Neural cell (in vitro differentiated cells): ENCODE results near the gene CDH7. TPM values are rescaled to one million over a fixed set of nuclear protein-coding genes. Genes with fewer than 3 reads are reported as not detected.

ENCODE experiments used
- H2AFZ ChIP-seq: fragments of 200-600, 300-800 bp; sonication (generic), shearing (Covaris generic); 2 replicates; pipeline ENCODE4 v1.6.0; 2014; ENCODE audit warnings: low read depth, mild to moderate bottlenecking, antibody characterized with exemption, low read length, moderate library complexity
- H3F3A ChIP-seq: fragments of 200-600 bp; shearing (Covaris generic); 2 replicates; pipeline ENCODE4 v1.6.1; 2016; ENCODE audit warnings: mild to moderate bottlenecking, moderate library complexity, mixed read lengths, antibody characterized with exemption, low read length; ENCODE audit not compliant: insufficient read depth, poor library complexity, severe bottlenecking
- H3K27ac ChIP-seq: fragments of 200-600, 300-800 bp; sonication (generic), shearing (Covaris generic); 2 replicates; pipeline ENCODE4 v1.5.1; 2014; ENCODE audit warnings: mild to moderate bottlenecking, low read length, moderate library complexity
- H3K27me3 ChIP-seq: fragments of 300-800, 200-600 bp; sonication (generic), shearing (Covaris generic); 2 replicates; pipeline ENCODE4 v1.6.0; 2014; ENCODE audit warnings: mild to moderate bottlenecking, low read depth, low read length, moderate library complexity; ENCODE audit not compliant: insufficient read depth
- H3K36me3 ChIP-seq: fragments of 300-800, 200-600 bp; sonication (generic), shearing (Covaris generic); 2 replicates; pipeline ENCODE4 v1.5.1; 2014; ENCODE audit warnings: mild to moderate bottlenecking, antibody characterized with exemption, low read length, moderate library complexity; ENCODE audit not compliant: insufficient read depth
- H3K4me2 ChIP-seq: fragments of 300-800, 200-600 bp; sonication (generic), shearing (Covaris generic); 2 replicates; pipeline ENCODE4 v1.6.0; 2014; ENCODE audit warnings: mild to moderate bottlenecking, low read length
- H3K4me3 ChIP-seq: fragments of 300-800, 200-600 bp; sonication (generic), shearing (Covaris generic); 2 replicates; pipeline ENCODE4 v1.5.1; 2014; ENCODE audit warnings: mild to moderate bottlenecking, low read length, moderate library complexity
- H3K79me2 ChIP-seq: fragments of 200-600 bp; shearing (Covaris generic); replicated peaks from 2 replicates; pipeline ENCODE4 v1.6.0; 2014; ENCODE audit warnings: mild to moderate bottlenecking, low read length, moderate library complexity; ENCODE audit not compliant: insufficient read depth
- H3K9ac ChIP-seq: fragments of 300-800, 200-600 bp; sonication (generic), shearing (Covaris generic); 2 replicates; pipeline ENCODE4 v1.6.1; 2016; ENCODE audit warnings: mild to moderate bottlenecking, low read length, mixed read lengths
- H3K9me2 ChIP-seq: fragments of 200-600 bp; shearing (Covaris generic); 2 replicates; pipeline ENCODE4 v1.6.1; 2016; ENCODE audit warnings: mild to moderate bottlenecking, low read length, mixed read lengths; ENCODE audit not compliant: insufficient read depth
- H3K9me3 ChIP-seq: fragments of 200-600, 300-800 bp; sonication (generic), shearing (Covaris generic); 2 replicates; pipeline ENCODE4 v1.6.1; 2016; ENCODE audit warnings: mild to moderate bottlenecking, mixed run types, low read length, moderate library complexity, mixed read lengths
- H4K20me1 ChIP-seq: fragments of 200-600 bp; shearing (Covaris generic); 2 replicates; pipeline ENCODE4 v1.6.1; 2016; ENCODE audit warnings: mild to moderate bottlenecking, mixed run types; ENCODE audit not compliant: insufficient read depth
- CTCF ChIP-seq: fragments of 450-650 bp; IDR thresholded peaks from 2 replicates; pipeline ENCODE4 v1.5.1; 2014; ENCODE audit warnings: antibody characterized with exemption, mild to moderate bottlenecking, moderate library complexity; ENCODE audit not compliant: poor library complexity, severe bottlenecking
- EP300 ChIP-seq: fragments of 450-650 bp; conservative IDR thresholded peaks from 2 replicates; pipeline ENCODE4 v1.6.1; 2014; ENCODE audit warnings: antibody characterized with exemption, mild to moderate bottlenecking, moderate library complexity; ENCODE audit not compliant: poor library complexity, severe bottlenecking
- EZH2 ChIP-seq: fragments of 200-600, 300-800 bp; shearing (Covaris generic), sonication (generic); IDR thresholded peaks from 2 replicates; pipeline ENCODE4 v1.6.1; 2014; ENCODE audit warnings: antibody characterized with exemption, low read length, borderline replicate concordance, mild to moderate bottlenecking; ENCODE audit not compliant: insufficient read depth, poor library complexity, severe bottlenecking
- MXI1 ChIP-seq: fragments of 450-650 bp; conservative IDR thresholded peaks from 2 replicates; pipeline ENCODE4 v1.6.1; 2014; ENCODE audit warnings: antibody characterized with exemption, mild to moderate bottlenecking; ENCODE audit not compliant: poor library complexity, severe bottlenecking
- POLR2AphosphoS5 ChIP-seq: IDR thresholded peaks from 2 replicates; pipeline ENCODE4 v1.6.1; 2012
- RAD21 ChIP-seq: fragments of 450-650 bp; conservative IDR thresholded peaks from 2 replicates; pipeline ENCODE4 v1.6.1; 2014; ENCODE audit warnings: antibody characterized with exemption, mild to moderate bottlenecking, moderate library complexity
- REST ChIP-seq: IDR thresholded peaks from 2 replicates; pipeline ENCODE4 v1.6.1; 2012; ENCODE audit warnings: borderline replicate concordance
- SMC3 ChIP-seq: fragments of 450-650 bp; conservative IDR thresholded peaks from 2 replicates; pipeline ENCODE4 v1.6.1; 2014; ENCODE audit warnings: antibody characterized with exemption, mild to moderate bottlenecking, moderate library complexity; ENCODE audit not compliant: poor library complexity
- TAF1 ChIP-seq: IDR thresholded peaks from 2 replicates; pipeline ENCODE4 v1.6.1; 2012; ENCODE audit warnings: low read depth
- polyA plus RNA-seq: library from polyadenylated mRNA; depleted of rRNA; stranded (reverse); fragments of >200 nt; gene quantifications from 2 replicates; pipeline ENCODE4 v1.2.3, GENCODE V29; 2014

CDH7 gene
- polyA plus RNA-seq, 1 donor from 2014 or later = 7.4 TPM

GRCh38 chr18:65721619-65722018 is 29.2 kb upstream of the CDH7 start:
- no peak overlapping the region for H3K4me2 ChIP-seq
- no peaks in the 10 kb centered on the region for H3K79me2 ChIP-seq
- no peak overlapping the region for H3K9ac ChIP-seq
- H3K4me3 ChIP-seq = no peak overlapping the region
- H3K27me3 ChIP-seq = no peaks in the 10 kb centered on the region
- no peaks in the 10 kb centered on the region for H3K36me3 ChIP-seq
- H3K9me3 ChIP-seq = no peaks in the 10 kb centered on the region
- H2AFZ ChIP-seq = no peak overlapping the region
- H3K9me2 ChIP-seq = no peaks in the 10 kb centered on the region
- H3K27ac ChIP-seq = no peak overlapping the region
- no peaks in the 10 kb centered on the region for H4K20me1 ChIP-seq
- H3F3A ChIP-seq = no peaks in the 10 kb centered on the region
- TF ChIP-seq RAD21 = no peak
- no peak for TF ChIP-seq EP300
- TF ChIP-seq EZH2 = no peak
- TF ChIP-seq SMC3 = no peak
- no peak for TF ChIP-seq CTCF
- TF ChIP-seq TAF1 = no peak
- TF ChIP-seq REST = no peak
- no peak for TF ChIP-seq MXI1
- TF ChIP-seq POLR2AphosphoS5 = no peak

GRCh38 chr18:65725251-65726050 is 25.4 kb upstream of the CDH7 start:
- Histone ChIP-seq H3K9me2 (no peaks in the 10 kb centered on the region), H3F3A (no peaks in the 10 kb centered on the region), H3K36me3 (no peaks in the 10 kb centered on the region), H3K79me2 (no peaks in the 10 kb centered on the region), H4K20me1 (no peaks in the 10 kb centered on the region), H2AFZ (no peak overlapping the region), H3K9me3 (no peaks in the 10 kb centered on the region), H3K9ac (no peak overlapping the region), H3K4me2 (no peak overlapping the region), H3K27ac (no peak overlapping the region), H3K4me3 (no peak overlapping the region), H3K27me3 (no peaks in the 10 kb centered on the region)
- TF ChIP-seq CTCF (peak; percentile 54), TAF1 (no peak), RAD21 (peak; percentile 46), POLR2AphosphoS5 (no peak), EP300 (no peak), EZH2 (no peak), REST (no peak), MXI1 (no peak), SMC3 (peak; percentile 30)
